GF-D8 (cell line): Measurements from ENCODE around the gene DENND1A.

Experiments
- DNase-seq: peaks from one replicate; lab custom pipeline; 2025; lab: John Stamatoyannopoulos, UW

The DENND1A gene

GRCh38 chr9:123424552-123425225 lies 505.2 kb downstream of the DENND1A start:
- DNase-seq, result no peak

GRCh38 chr9:123424131-123424530 lies 505.8 kb downstream of the DENND1A start:
- DNase-seq, result no peak

DNA sequence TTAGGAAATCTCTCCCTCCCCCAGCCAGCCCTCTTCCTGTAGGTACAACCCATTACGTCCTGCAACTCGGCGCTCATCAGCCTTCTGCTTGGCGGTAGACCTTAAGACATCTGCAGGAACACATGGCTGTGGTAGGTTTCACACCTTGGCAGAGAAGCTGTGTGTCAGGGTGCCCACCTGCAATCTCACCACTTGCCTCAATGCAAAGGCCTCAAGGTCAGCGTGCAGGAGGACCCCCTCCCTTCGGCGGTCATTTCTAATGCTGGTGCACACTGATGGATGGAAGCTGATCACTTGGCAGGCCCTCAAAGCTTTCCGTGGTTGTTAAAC lies 506.6 kb downstream of the DENND1A start:
- DNase-seq, result no peak

DNA sequence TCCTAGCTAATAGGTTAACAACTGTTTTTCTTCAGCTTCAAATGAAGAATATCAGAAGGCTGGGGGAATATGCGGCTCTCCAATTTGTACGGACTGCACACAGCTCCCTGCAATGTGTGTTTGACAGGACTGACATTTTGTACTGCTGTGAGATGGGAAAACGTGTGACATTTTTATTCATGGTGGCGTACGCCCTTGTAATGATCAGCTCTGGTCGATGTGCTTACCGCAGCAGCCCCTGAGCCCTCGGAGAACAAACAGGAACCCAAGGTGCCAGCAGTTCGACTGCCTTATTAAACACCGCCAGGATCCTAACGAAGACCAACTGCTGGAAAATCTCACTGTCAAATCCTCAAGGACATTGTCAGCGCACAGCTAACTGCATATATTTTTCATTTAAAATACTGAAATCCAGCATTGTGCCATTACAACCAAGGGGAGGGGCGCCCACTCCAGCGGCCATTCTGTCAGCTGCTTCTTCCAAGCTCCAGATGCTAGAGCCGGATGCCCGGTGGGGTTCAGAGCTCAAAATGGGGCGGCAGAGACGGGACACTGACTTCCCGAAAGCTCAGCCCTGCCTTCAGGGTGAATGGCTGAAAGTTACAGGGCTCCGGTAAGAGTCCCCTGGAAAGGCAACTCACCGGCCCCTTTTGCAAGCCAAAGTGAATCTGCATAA lies 507.2 kb downstream of the DENND1A start:
- no peak for DNase-seq

- no peak for DNase-seq
Observed at GRCh38 chr9:123421801-123422455, 508.0 kb downstream of the DENND1A start.

GRCh38 chr9:123421186-123421585 lies 508.7 kb downstream of the DENND1A start:
- DNase-seq, result no peak

GRCh38 chr9:123420592-123421111 lies 509.3 kb downstream of the DENND1A start:
- no peak for DNase-seq

GRCh38 chr9:123419721-123420591 lies 510.0 kb downstream of the DENND1A start:
- no peak for DNase-seq

DNA sequence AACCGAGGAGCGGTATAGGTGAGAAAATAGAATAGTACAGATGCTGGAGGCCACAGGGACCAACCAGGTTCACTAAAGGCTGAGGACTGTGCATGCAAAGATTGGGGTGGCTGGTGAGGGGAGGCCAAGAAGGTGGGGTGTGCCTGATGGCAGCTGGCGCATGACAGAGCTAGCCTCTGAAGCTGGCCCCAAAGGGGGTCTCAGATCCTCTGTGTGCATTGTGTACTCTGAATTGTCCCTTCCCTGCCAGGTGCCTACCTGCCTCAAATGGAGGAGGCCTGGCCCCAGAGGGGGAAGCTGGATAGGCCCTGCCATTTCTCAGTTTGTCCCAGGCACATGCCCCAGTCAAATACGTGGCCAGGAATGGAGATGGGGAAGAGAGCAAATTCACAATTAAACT lies 510.8 kb downstream of the DENND1A start:
- no peak for DNase-seq

- DNase-seq, result no peak
Observed at GRCh38 chr9:123418506-123418905, 511.4 kb downstream of the DENND1A start.

GRCh38 chr9:123418052-123418430 lies 511.9 kb downstream of the DENND1A start:
- DNase-seq, result no peak

- DNase-seq, result no peak
Observed at GRCh38 chr9:123417289-123418051, 512.5 kb downstream of the DENND1A start.

DNA sequence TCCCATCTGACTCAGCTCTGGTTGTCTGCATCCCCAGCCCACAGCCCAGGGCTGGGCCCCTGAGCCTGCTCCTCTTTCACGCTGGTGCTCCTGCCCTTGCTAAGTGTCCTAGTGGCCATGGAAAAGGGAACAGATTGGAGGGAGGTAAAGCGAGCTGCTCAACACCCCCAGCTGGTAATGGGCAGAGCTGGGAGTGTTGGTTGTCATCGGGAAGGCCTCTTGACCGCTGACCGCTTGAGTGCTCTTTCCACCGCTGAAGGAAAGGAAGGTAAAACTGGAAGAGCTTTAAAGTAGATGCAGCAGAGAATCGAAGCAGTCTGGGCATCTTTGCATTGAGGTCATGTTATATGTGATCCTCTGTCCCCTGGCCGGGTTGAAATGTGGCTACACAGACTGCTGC lies 513.8 kb downstream of the DENND1A start:
- DNase-seq, result no peak

GRCh38 chr9:123414936-123415930 lies 514.7 kb downstream of the DENND1A start:
- DNase-seq, result no peak

GRCh38 chr9:123414204-123414603 lies 515.7 kb downstream of the DENND1A start:
- DNase-seq, result no peak

GRCh38 chr9:123412171-123412820 lies 517.6 kb downstream of the DENND1A start:
- DNase-seq, result no peak

DNA sequence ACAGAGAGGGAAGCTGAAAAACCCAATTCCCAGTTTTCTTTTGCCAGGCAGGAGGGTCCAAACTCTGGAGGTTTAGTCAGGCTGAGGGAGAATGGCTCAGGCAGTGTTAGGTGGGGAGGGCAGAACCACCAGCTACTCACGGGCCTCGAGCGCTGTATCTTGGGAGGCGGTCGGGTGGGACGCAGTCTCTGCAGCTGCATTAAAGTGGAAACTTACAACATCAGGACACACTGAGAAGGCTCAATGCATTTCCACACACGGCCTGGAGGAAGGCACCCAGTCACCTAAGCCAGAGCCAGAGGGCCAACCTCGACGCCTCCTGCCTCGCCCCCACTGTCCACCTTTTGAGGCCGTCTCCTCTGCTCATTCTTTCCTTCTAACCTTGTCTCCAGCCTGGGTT lies 518.3 kb downstream of the DENND1A start:
- no peak for DNase-seq

- DNase-seq, result no peak
Observed at GRCh38 chr9:123411191-123411590, 518.7 kb downstream of the DENND1A start.

DNA sequence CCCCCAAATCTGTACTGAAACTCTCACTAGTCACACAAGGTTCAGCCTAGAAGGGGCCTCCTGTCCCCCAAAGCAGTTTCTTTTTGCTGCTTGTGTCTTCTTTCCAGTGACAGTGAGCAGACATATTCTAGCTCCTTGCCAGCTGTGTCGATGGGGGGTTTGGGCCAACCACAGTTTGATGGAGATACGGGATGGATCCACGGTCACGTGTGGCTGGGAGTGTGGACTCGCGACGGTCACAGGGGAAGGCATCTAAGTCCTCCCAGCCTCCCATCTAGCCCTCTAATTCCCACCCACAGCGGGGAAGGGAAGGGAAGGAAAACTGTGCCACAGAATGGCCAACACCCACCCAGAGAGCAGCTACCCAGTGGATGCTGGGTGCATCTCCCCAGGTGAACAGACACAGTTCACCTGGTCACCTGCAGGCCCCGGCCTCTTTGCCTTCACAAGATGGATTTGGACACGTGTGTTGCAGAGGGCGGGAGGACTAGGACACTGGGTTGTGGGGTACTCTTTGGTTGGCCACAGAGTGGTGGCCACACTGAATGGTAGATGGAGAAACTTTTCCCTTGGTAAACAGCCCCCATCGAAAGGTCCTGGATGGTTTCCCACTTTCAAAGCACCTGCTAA lies 519.5 kb downstream of the DENND1A start:
- no peak for DNase-seq
